H1 (cell line): Measurements from ENCODE around the gene KIF26B. TPM values are rescaled to one million over a fixed set of nuclear protein-coding genes. Genes with fewer than 3 reads are reported as not detected.

Experiments used
- CTCF ChIA-PET: fragments of 300-600 bp; sonication (Branson Sonifier 250); formaldehyde crosslinking; loops from one replicate; lab custom pipeline; 2021; ENCODE audit not compliant: partially characterized antibody; lab: Charles Lee
- POLR2A ChIA-PET: fragments of 300-600 bp; sonication (Branson Sonifier 250); formaldehyde crosslinking; loops from one replicate; lab custom pipeline; 2021; ENCODE audit warnings: inconsistent platforms; ENCODE audit not compliant: partially characterized antibody; lab: Charles Lee
- DNase-seq, 2 experiments: peaks; one replicate each; pipeline versions ENCODE4 v3.0.0 to v3.0.0-alpha.2; 2010 to 2022; ENCODE audit warnings: low spot score in 2 of 2, low read depth in 1 of 2, mixed read lengths in 1 of 2
- FAIRE-seq: peaks from 2 replicates; lab custom pipeline; 2011; peaks lifted over from hg19 to GRCh38; lab: Jason Lieb, UNC
- H2AFZ ChIP-seq: 2 replicates; pipeline ENCODE4 v1.8.1; 2012; ENCODE audit warnings: low read length, inconsistent platforms
- H2AK5ac ChIP-seq: 2 replicates; pipeline ENCODE4 v1.6.1; 2013; ENCODE audit warnings: low read depth, low read length
- H2BK120ac ChIP-seq: replicated peaks from 2 replicates; pipeline ENCODE3; 2013; ENCODE audit warnings: low read depth, low read length, inconsistent platforms
- H2BK12ac ChIP-seq: 2 replicates; pipeline ENCODE4 v1.6.1; 2013; ENCODE audit warnings: low read depth, low read length
- H2BK15ac ChIP-seq: 2 replicates; pipeline ENCODE4 v1.6.1; 2013; ENCODE audit warnings: low read length
- H2BK20ac ChIP-seq: 2 replicates; pipeline ENCODE4 v1.6.1; 2013; ENCODE audit warnings: low read length
- H2BK5ac ChIP-seq: 2 replicates; pipeline ENCODE4 v1.6.1; 2013; ENCODE audit warnings: low read depth, low read length
- H3K14ac ChIP-seq: 2 replicates; pipeline ENCODE4 v1.6.1; 2013; ENCODE audit warnings: inconsistent platforms; ENCODE audit not compliant: insufficient read length
- H3K18ac ChIP-seq: 2 replicates; pipeline ENCODE4 v1.6.1; 2013; ENCODE audit warnings: low read length; ENCODE audit errors: extremely low read depth
- H3K23ac ChIP-seq: 2 replicates; pipeline ENCODE4 v1.6.1; 2013; ENCODE audit warnings: inconsistent platforms; ENCODE audit not compliant: insufficient read length
- H3K23me2 ChIP-seq: 2 replicates; pipeline ENCODE4 v1.6.1; 2013; ENCODE audit warnings: low read depth, low read length
- H3K27ac ChIP-seq: 2 replicates; pipeline ENCODE4 v1.6.1; 2011; ENCODE audit warnings: low read depth, low read length, inconsistent platforms
- H3K27me3 ChIP-seq, 4 experiments: replicated peaks in 1 of 4; 1 replicate in 1 of 4; 2 replicates in 3 of 4; pipeline versions ENCODE4 v1.6.1 to v1.8.1; 2011 to 2013; ENCODE audit warnings: low read length in 3 of 4, mild to moderate bottlenecking in 3 of 4, inconsistent platforms in 2 of 4, mixed read lengths in 2 of 4, moderate library complexity in 1 of 4; ENCODE audit not compliant: control insufficient read depth in 3 of 4, insufficient read depth in 3 of 4; ENCODE audit errors: extremely low read depth in 1 of 4
- H3K36me3 ChIP-seq, 4 experiments: 2 replicates each; pipeline versions ENCODE4 v1.6.1 to v1.8.1; 2011 to 2013; ENCODE audit warnings: mild to moderate bottlenecking in 4 of 4, low read length in 3 of 4, moderate library complexity in 2 of 4, control low read depth in 1 of 4, inconsistent platforms in 1 of 4; ENCODE audit not compliant: insufficient read depth in 4 of 4, control insufficient read depth in 2 of 4
- H3K4ac ChIP-seq: replicated peaks from 2 replicates; pipeline ENCODE3; 2013; ENCODE audit warnings: low read length, low read depth, mixed read lengths, inconsistent platforms; ENCODE audit not compliant: insufficient read length
- H3K4me1 ChIP-seq, 4 experiments: replicated peaks in 1 of 4; 1 replicate in 1 of 4; 2 replicates in 3 of 4; pipeline versions ENCODE4 v1.6.1 to v1.8.1; 2011 to 2013; ENCODE audit warnings: low read length in 3 of 4, inconsistent platforms in 2 of 4, mixed read lengths in 1 of 4; ENCODE audit not compliant: insufficient read depth in 4 of 4, control insufficient read depth in 3 of 4
- H3K4me2 ChIP-seq, 2 experiments: 2 replicates each; pipeline versions ENCODE4 v1.6.1 to v1.8.1; 2011 to 2013; ENCODE audit warnings: low read depth in 2 of 2, low read length in 2 of 2, control low read depth in 1 of 2, inconsistent platforms in 1 of 2, mild to moderate bottlenecking in 1 of 2; ENCODE audit not compliant: insufficient read depth in 1 of 2
- H3K4me3 ChIP-seq, 4 experiments: fragments of 200-600, 300-600 bp in 1 of 4; sonication (generic), shearing (Covaris generic), sonication (Bioruptor Twin) in 1 of 4; 2 replicates each; pipeline versions ENCODE4 v1.5.1 to v1.8.1; 2011 to 2016; ENCODE audit warnings: low read length in 4 of 4, low read depth in 3 of 4, control low read depth in 2 of 4, inconsistent platforms in 2 of 4, mild to moderate bottlenecking in 2 of 4, mixed read lengths in 1 of 4, moderate library complexity in 1 of 4; ENCODE audit not compliant: insufficient read depth in 2 of 4; ENCODE audit errors: extremely low read depth in 1 of 4
- H3K56ac ChIP-seq: replicated peaks from 2 replicates; pipeline ENCODE3; 2013; ENCODE audit warnings: low read depth, mild to moderate bottlenecking, mixed read lengths, low read length, inconsistent platforms; ENCODE audit not compliant: insufficient read length
- H3K79me1 ChIP-seq: 2 replicates; pipeline ENCODE4 v1.6.1; 2013; ENCODE audit warnings: low read depth, low read length, control low read depth
- H3K79me2 ChIP-seq, 2 experiments: 2 replicates each; pipeline versions ENCODE4 v1.6.1 to v1.8.1; 2012 to 2013; ENCODE audit warnings: low read length in 2 of 2, mild to moderate bottlenecking in 2 of 2, inconsistent platforms in 1 of 2; ENCODE audit not compliant: insufficient read depth in 2 of 2, control insufficient read depth in 1 of 2
- H3K9ac ChIP-seq, 4 experiments: replicated peaks in 1 of 4; 1 replicate in 1 of 4; 2 replicates in 3 of 4; pipeline versions ENCODE4 v1.6.1 to v1.8.1; 2011 to 2013; ENCODE audit warnings: low read depth in 3 of 4, low read length in 3 of 4, control low read depth in 2 of 4, mild to moderate bottlenecking in 2 of 4, moderate library complexity in 2 of 4, inconsistent platforms in 1 of 4; ENCODE audit errors: extremely low read depth in 1 of 4
- H3K9me3 ChIP-seq, 2 experiments: 2 replicates each; pipeline versions ENCODE4 v1.6.1 to v1.8.1; 2012 to 2013; ENCODE audit warnings: mild to moderate bottlenecking in 2 of 2, moderate library complexity in 2 of 2, control low read depth in 1 of 2, inconsistent platforms in 1 of 2, low read depth in 1 of 2, low read length in 1 of 2, mixed read lengths in 1 of 2; ENCODE audit not compliant: insufficient read depth in 2 of 2
- H4K20me1 ChIP-seq, 2 experiments: replicated peaks in 1 of 2; 2 replicates each; pipeline versions ENCODE3 to v1.8.1; 2011 to 2013; ENCODE audit warnings: inconsistent platforms in 2 of 2, low read length in 2 of 2, mild to moderate bottlenecking in 1 of 2; ENCODE audit not compliant: insufficient read depth in 2 of 2, control insufficient read depth in 1 of 2
- H4K5ac ChIP-seq: 2 replicates; pipeline ENCODE4 v1.6.1; 2013; ENCODE audit warnings: low read length, low read depth, mixed read lengths, inconsistent platforms; ENCODE audit not compliant: insufficient read length
- H4K8ac ChIP-seq: 2 replicates; pipeline ENCODE4 v1.8.0; 2013; ENCODE audit warnings: mild to moderate bottlenecking, moderate library complexity, low read length, inconsistent platforms; ENCODE audit not compliant: insufficient read depth; ENCODE audit errors: extremely low read depth
- H4K91ac ChIP-seq: replicated peaks from 2 replicates; pipeline ENCODE3; 2013; ENCODE audit warnings: low read length, mixed read lengths, inconsistent platforms; ENCODE audit not compliant: insufficient read length
- CEBPB ChIP-seq: IDR thresholded peaks from 2 replicates; pipeline ENCODE4 v1.6.1; 2012; ENCODE audit warnings: low read depth, low read length
- HDAC6 ChIP-seq: IDR thresholded peaks from one replicate; pipeline ENCODE4 v1.7.1; 2012; ENCODE audit warnings: low read depth, mild to moderate bottlenecking, inconsistent platforms, low read length, moderate library complexity
- JUND ChIP-seq: IDR thresholded peaks from 2 replicates; pipeline ENCODE4 v1.6.1; 2011; ENCODE audit warnings: mild to moderate bottlenecking, improper control_type of control experiment, low read length
- RBBP5 ChIP-seq: IDR thresholded peaks from 2 replicates; pipeline ENCODE4 v1.7.1; 2012; ENCODE audit warnings: low read depth, mild to moderate bottlenecking, inconsistent platforms, low read length, moderate library complexity, borderline replicate concordance
- SP2 ChIP-seq: IDR thresholded peaks from 2 replicates; pipeline ENCODE4 v1.6.1; 2012; ENCODE audit warnings: mild to moderate bottlenecking, low read length, inconsistent platforms
- SP4 ChIP-seq: IDR thresholded peaks from 2 replicates; pipeline ENCODE4 v1.6.1; 2012; ENCODE audit warnings: low read length, inconsistent platforms
- TEAD4 ChIP-seq: IDR thresholded peaks from 2 replicates; pipeline ENCODE4 v1.6.1; 2012; ENCODE audit warnings: low read depth, low read length, inconsistent platforms, mixed read lengths
- WGBS, 2 experiments: shearing (Covaris generic) in 1 of 2; methylation state at CpG; one replicate each; pipeline versions ENCODE4 v1.1.6 to v1.1.7; 2013 to 2015; ENCODE audit warnings: low lambda C conversion rate in 2 of 2, mixed read lengths in 2 of 2, inconsistent platforms in 1 of 2, low coverage in 1 of 2, missing lambda C conversion rate in 1 of 2; ENCODE audit not compliant: insufficient replicate concordance in 2 of 2, insufficient coverage in 1 of 2, insufficient read length in 1 of 2; ENCODE audit errors: extremely low coverage in 1 of 2, missing lambda C conversion rate in 1 of 2; 5-methylcytosine and 5-hydroxymethylcytosine counted together
- polyA plus RNA-seq, 7 experiments: library from polyadenylated mRNA; depleted of rRNA in 3 of 7; stranded (reverse) in 5 of 7; unstranded in 2 of 7; fragments of >200 nt in 5 of 7; fragments of 200-250 nt in 2 of 7; gene quantifications; 1 replicate in 5 of 7; 2 replicates in 1 of 7; 4 replicates in 1 of 7; pipeline versions ENCODE4 v1.2.1 to v1.2.3, GENCODE V29; 2011 to 2013; ENCODE audit warnings: missing spikeins in 2 of 7, mixed read lengths in 2 of 7
- total RNA-seq: library from RNA; stranded (reverse); fragmentation: NEBNext Ultra II Directional; extraction: Animal tissue kit (Norgen Biotek cat#: 25700); gene quantifications from 2 replicates; pipeline ENCODE4 v1.2.1, GENCODE V29; 2021

Gene KIF26B
- total and polyA plus RNA-seq, 2 of the 8 experiments (the other 6 are each of a cell fraction or from before 2014, with no cell fraction given), result 0.06 to 0.28 TPM

GRCh38 chr1:245590726-245591125, 435.9 kb downstream of the KIF26B start:
- Histone ChIP-seq H3K9ac (no peak overlapping the region), H3K79me2 (no peaks in the 10 kb centered on the region), H3K4me1 (no peaks in the 10 kb centered on the region), H2AFZ (no peak overlapping the region), H2BK5ac (no peak overlapping the region), H3K27me3 (no peaks in the 10 kb centered on the region), H2AK5ac (no peak overlapping the region), H3K4ac (no peak overlapping the region), H3K79me1 (no peaks in the 10 kb centered on the region), H2BK120ac (no peak overlapping the region), H4K8ac (no peak overlapping the region), H4K5ac (no peak overlapping the region), H3K56ac (no peak overlapping the region), H3K4me3 (no peak overlapping the region), H2BK20ac (no peak overlapping the region), H3K4me2 (no peak overlapping the region), H4K91ac (no peak overlapping the region), H3K9me3 (no peaks in the 10 kb centered on the region), H3K27ac (no peak overlapping the region), H2BK15ac (no peak overlapping the region), H2BK12ac (no peak overlapping the region), H3K36me3 (no peaks in the 10 kb centered on the region), H3K23ac (no peak overlapping the region), H3K18ac (no peak overlapping the region), H3K23me2 (no peaks in the 10 kb centered on the region), H4K20me1 (no peaks in the 10 kb centered on the region), H3K14ac (no peak overlapping the region)
- TF ChIP-seq CEBPB (no peak), SP4 (no peak), SP2 (no peak), RBBP5 (no peak), HDAC6 (no peak), TEAD4 (no peak), JUND (no peak)
- WGBS, 2 experiments, result 83% methylated on average over 3 of the region's 4 CpGs; no CpG with 5 or more reads in 1 of the 2 experiments
- CTCF ChIA-PET, result interaction anchor here (0.7 kb wide), 1 partner anchor 778 kb away, joined by 4 read pairs; no protein-coding TSS in a partner anchor
- POLR2A ChIA-PET, result no interaction called here
- FAIRE-seq, result no peak
- no peak for DNase-seq
